Activated naive CD4-positive, alpha-beta T cell treated with anti-CD3 and anti-CD28 coated beads, Interleukin-2, amount 50 U/mL, for 72 hours (primary cell): Measurements from ENCODE around the gene CWC27. TPM values are rescaled to one million over a fixed set of nuclear protein-coding genes. Genes with fewer than 3 reads are reported as not detected.
A peak's percentile ranks its signal among the peaks of the same experiment; 100 is the strongest.

Source experiments
- ATAC-seq, 2 donors: fragments of 150-1000 bp; cut with Tn5 transposase; 2 replicates each; pipeline ENCODE4 v1.10.0; 2021; ENCODE audit warnings: mild to moderate bottlenecking in 2 of 2, moderate library complexity in 2 of 2
- DNase-seq, 2 donors: peaks; one replicate each; pipeline ENCODE4 v3.0.0; 2021 to 2022; ENCODE audit warnings: low spot score in 2 of 2
- H3K27ac Mint-ChIP-seq, 2 donors: one replicate each; pipeline ENCODE4 v1.8.0; 2022; ENCODE audit warnings: mild to moderate bottlenecking in 2 of 2, mixed read lengths in 2 of 2
- H3K36me3 Mint-ChIP-seq, 2 donors: one replicate each; pipeline ENCODE4 v1.8.0; 2022; ENCODE audit warnings: mixed read lengths in 2 of 2
- H3K9me3 Mint-ChIP-seq, 2 donors: one replicate each; pipeline ENCODE4 v1.8.0; 2022; ENCODE audit warnings: mixed read lengths in 2 of 2
- total RNA-seq, 2 donors: library from RNA; stranded (reverse); gene quantifications; one replicate each; pipeline ENCODE4 v1.2.3, GENCODE V29; 2022

The CWC27 gene
- total RNA-seq, 2 donors from 2014 or later, result 29.7 to 31.0 TPM

DNA sequence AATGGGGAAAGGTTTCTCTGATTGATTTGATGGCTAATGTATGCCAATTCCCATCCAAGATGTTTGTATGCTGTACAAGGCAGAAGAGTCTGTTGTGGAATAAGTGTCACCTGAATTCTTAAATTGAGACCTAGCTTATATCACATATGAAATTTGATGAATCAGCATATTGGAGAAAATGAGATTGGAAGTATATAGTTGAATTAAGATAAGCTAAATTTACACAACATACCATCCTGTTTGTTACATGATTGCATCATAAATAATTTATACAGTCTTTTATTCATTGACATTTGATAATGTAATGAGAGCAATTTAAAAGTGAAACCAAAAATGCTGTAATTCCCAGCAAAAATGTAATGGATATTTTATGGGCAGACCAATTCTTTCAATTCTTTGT, 1.1 kb downstream of the CWC27 start:
- peaks cover 8 to 31% of the 10 kb centered on the region in 2 donors for H3K36me3 Mint-ChIP-seq
- no peak for ATAC-seq
- peak overlapping the region; percentile 98 to 99 for H3K27ac Mint-ChIP-seq

DNA sequence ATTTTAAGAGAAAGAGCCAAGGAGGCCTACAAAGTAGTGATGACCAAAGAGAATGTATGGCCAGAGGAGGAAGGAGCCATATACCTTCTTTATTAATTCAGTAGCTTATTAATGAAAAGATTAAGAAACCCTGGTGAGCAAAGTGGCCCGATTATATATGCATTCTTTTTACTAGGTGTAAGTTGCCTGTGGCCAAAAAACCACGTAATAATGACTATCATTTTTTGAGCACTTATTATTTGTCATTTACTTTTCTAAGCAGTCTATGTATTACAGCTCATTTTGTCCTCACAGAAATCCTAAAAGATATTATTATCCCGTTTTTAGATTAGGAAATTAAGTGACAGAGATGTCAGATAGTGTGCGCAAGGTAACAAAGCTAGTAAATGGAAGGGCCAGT, 3.0 kb downstream of the CWC27 start:
- no peak for DNase-seq
- no peak for ATAC-seq
- no peak overlapping the region for H3K27ac Mint-ChIP-seq
- peaks cover 8 to 24% of the 10 kb centered on the region in 2 donors for H3K36me3 Mint-ChIP-seq
- no peaks in the 10 kb centered on the region for H3K9me3 Mint-ChIP-seq

More for the DNA sequence above, 1.1 kb downstream of the CWC27 start:
- no peak for DNase-seq
- H3K9me3 Mint-ChIP-seq, result no peaks in the 10 kb centered on the region

DNA sequence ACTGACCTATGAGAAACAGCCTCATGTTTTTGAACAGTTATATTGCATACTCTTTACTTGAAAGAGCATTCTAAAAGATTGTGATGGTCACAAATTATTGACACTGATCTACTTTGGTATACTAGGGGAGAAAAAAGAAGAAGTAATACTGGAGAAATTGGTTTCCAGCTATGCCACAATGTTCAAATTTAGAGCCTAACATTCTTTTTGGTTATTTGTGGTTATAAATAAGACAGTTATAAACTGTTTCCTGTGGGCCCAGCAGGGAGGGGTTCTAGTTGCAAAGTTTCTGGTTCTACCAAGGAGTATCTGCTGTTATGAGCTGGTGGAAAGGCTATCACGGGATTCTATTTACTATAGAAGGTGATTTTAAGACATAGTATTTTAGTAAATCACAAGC, 4.8 kb downstream of the CWC27 start:
- Mint-ChIP-seq H3K9me3 (no peaks in the 10 kb centered on the region), H3K27ac (no peak overlapping the region), H3K36me3 (peaks cover 8 to 13% of the 10 kb centered on the region in 2 donors)
- DNase-seq (no peak), ATAC-seq (no peak)

DNA sequence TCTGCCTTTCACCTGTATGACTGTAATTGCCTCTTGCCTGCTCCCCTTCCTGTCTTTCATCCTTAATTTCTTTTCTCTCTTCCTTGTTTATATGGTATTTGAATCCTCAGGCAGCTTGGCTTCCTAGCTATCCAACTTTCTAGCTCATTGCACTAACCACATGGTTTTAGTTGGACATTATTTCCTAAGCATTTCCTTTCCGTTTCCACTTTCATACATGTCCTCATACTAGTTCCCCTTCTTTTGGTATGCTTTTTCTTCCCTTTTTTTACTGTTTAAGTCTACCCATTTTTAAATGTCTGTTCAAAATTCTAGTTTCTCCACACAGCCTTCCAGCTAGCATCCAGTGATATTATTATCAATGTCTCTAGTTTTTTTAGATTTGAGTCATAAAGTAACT, 6.6 kb downstream of the CWC27 start:
- no peak overlapping the region for H3K27ac Mint-ChIP-seq
- H3K36me3 Mint-ChIP-seq, result peaks cover 0 to 9% of the 10 kb centered on the region in 2 donors
- no peak for ATAC-seq
- no peaks in the 10 kb centered on the region for H3K9me3 Mint-ChIP-seq
- DNase-seq, result no peak

DNA sequence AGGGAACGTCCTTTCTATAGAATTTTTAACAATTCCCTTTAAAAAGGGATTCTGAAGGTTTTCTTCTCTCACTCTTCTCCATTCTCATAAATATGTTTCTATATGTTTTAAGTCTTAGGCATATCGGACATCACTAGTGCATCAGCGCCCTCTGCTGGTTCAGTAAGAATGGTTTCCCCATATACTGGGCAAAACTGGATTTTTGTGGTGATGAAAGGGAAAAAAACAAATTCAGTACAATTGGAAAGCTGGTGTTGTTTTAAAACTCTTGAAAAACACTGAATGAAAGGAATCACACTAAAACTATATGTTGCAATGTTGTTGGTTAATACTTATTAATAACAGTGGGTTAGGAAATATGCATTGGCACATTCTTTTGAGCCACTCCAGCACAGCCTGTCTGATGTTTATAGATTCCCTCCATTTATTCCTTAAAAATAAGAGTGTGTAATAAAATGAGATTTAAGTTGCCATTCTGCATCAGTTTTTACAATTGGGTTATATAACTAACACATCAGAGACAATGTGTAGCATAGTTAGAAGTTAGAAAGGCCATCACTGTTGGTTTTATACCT, 15.8 kb downstream of the CWC27 start:
- ATAC-seq, result peak; percentile 76
- Mint-ChIP-seq H3K36me3 (peaks cover 5 to 7% of the 10 kb centered on the region in 2 donors), H3K9me3 (no peaks in the 10 kb centered on the region), H3K27ac (no peak overlapping the region)
- peak in 1 of 2 donors; percentile 73 for DNase-seq

DNA sequence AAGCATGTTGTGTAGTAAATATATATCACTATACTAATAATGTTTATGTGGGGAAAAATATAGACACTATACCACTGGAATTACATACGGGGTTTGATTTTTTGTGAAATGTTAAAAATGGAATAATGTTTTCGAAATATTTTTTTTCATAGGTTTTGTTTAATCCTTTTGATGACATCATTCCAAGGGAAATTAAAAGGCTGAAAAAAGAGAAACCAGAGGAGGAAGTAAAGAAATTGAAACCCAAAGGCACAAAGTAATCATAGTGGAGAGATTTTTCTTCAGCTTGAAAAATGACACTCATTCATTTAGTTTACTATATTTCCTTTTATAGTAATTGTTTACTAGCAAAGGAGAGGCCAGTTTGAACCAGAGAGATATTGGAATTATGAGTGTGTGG, 17.6 kb downstream of the CWC27 start:
- Mint-ChIP-seq H3K36me3 (peaks cover 0 to 5% of the 10 kb centered on the region in 2 donors), H3K9me3 (no peaks in the 10 kb centered on the region), H3K27ac (no peak overlapping the region)
- DNase-seq (no peak), ATAC-seq (no peak)

DNA sequence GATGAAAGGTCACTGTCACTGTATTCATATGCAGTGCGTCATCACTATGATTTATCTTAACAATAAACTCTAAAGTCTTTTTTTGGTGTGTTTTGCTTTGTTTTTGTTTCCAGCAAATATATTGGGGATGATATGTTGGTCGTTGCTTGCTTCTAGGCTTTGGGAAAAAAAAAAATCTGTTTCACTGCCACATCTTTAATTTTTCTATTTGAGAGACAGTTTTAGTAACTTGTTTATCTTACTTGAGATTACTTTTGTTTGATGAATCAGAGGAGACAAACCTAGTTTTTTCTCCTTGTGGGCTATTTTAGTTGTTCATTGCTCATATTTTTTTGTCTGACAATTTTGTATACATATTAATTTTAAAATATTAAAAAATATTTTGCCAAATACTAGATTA, 19.4 kb downstream of the CWC27 start:
- DNase-seq (no peak), ATAC-seq (no peak)
- H3K36me3 Mint-ChIP-seq, result peaks cover 0 to 5% of the 10 kb centered on the region in 2 donors
- H3K27ac Mint-ChIP-seq, result no peak overlapping the region
- no peaks in the 10 kb centered on the region for H3K9me3 Mint-ChIP-seq

DNA sequence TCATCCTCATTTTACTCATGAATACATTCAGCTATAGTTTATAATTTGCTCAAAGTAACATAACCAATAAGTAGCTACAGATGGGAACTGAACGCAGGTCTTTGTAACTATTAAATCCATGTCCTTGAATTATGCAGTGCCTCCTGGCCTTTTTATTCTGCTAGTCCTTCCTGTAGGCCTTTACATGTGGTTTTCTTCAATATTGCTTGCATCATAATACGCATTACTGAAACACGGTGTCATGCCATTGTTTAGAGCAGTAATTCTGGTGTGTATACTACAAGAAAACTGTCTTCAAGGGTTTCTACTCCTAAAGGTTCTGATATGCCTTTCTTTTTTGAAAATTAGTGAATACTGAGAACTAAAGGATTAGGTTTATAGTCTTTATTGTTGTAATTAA, 20.7 kb downstream of the CWC27 start:
- no peak for ATAC-seq
- Mint-ChIP-seq H3K36me3 (peaks cover 0 to 5% of the 10 kb centered on the region in 2 donors), H3K27ac (no peak overlapping the region), H3K9me3 (no peaks in the 10 kb centered on the region)
- DNase-seq, result no peak

DNA sequence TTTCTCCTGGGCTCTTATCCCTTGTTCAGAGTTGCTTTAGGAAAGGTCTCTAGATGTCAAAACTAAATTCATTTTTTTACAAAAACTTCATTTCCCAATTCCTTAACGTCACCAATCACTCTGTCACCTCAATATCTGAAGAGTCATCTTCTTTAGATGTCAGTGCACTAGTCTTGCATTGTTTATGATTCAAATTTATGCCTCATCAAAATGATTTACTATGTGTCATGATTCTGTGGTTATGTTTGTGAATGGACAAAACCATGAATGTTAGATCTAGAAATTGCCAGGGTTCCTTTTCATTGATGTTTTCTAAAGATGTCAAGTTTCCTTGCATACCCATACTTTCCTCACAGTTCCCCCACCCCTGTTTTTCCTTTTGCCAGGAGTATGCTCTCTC, 21.5 kb downstream of the CWC27 start:
- Mint-ChIP-seq H3K9me3 (no peaks in the 10 kb centered on the region), H3K27ac (no peak overlapping the region), H3K36me3 (peaks cover 0 to 5% of the 10 kb centered on the region in 2 donors)
- no peak for DNase-seq
- ATAC-seq, result peak in 1 of 2 donors; percentile 71

DNA sequence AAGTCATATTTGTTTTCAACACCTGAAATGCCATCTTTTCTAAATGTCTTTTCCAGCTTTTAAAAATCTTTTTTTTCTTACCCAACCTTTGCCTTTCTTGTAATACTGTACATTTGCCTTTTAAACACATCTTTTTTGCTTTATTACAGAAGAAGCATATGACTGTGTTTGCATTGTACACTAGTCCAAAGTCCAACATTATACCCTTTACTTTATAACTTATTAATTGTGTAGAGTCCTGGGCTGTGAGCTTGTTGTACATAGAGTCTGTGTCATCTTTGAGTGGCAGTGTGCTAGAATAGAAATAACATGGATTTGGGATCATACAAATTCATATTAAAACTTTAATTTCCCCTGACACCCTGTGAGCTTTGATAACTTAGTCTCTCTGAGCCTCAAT, 23.7 kb downstream of the CWC27 start:
- no peak for DNase-seq
- ATAC-seq, result no peak
- no peaks in the 10 kb centered on the region for H3K36me3 Mint-ChIP-seq
- no peak overlapping the region for H3K27ac Mint-ChIP-seq
- no peaks in the 10 kb centered on the region for H3K9me3 Mint-ChIP-seq

DNA sequence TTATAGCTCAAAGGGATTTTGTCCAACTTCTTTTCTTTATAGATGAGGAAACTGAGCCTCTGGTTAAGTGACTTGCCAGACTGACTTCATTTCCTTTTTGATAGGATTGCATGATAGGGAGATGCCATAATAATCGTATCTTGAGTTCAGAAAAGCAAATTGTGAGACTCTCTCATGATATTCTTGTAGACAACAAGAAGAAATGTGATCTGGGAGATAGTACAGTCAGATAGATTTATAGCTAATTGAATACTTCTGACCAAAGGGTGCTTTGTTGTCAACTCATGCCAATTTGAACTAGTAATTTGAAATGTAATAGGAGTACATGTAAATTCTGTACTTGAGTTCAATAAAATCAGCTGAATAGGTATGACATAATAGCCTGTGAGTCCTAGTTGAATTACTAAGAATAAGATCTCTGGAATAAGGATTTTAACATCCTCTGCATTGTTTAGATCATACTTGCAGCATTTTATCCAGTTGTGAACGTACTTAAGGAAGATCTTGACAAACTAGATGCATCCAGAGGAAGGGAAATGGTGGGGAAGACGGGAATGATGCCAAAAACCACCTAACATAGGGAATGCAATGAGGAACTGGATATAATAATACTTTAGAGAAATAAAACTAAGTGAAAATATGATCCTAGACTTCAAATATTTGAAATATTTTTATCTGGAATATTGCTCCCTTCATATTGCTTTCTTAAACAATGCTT, 25.5 kb downstream of the CWC27 start:
- ATAC-seq (no peak), DNase-seq (no peak)
- no peaks in the 10 kb centered on the region for H3K9me3 Mint-ChIP-seq
- no peaks in the 10 kb centered on the region for H3K36me3 Mint-ChIP-seq
- H3K27ac Mint-ChIP-seq, result no peak overlapping the region

DNA sequence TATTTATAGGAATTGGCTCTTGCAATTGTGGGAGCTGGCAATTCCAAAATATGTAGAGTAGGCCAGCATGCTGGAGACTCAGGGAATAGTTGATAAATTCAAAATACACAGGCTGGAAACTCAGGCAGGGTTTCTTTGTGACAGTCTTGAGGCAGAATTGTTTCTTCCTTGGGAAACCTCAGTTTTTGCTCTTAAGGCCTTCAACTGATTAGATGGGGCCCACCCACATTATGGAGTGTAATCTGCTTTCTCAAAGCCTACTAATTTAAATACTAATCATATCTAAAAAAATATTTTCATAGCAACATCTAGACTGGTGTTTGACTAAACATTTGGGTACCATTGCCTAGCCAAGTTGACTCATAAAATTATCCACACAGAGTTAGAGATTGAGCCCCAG, 27.6 kb downstream of the CWC27 start:
- Mint-ChIP-seq H3K27ac (no peak overlapping the region), H3K9me3 (no peaks in the 10 kb centered on the region), H3K36me3 (no peaks in the 10 kb centered on the region)
- no peak for ATAC-seq
- no peak for DNase-seq

DNA sequence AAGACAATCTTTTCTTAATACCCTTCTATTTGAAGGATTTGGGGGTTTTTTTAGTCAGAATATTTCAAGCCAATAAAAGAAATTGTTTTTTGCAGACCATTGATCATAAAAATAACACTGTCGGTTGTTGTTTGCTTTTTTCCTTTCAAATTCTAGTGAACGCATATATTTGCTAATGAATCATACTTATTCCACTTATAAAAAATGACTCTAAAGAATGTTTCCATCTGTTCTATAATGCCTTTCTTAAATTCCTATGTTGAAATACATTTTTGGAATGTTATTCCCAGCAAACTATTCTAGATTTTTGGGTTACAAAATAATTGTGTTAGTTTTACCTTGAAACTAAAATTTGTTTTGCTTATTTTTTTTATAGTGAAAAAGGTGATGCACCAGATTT, 32.2 kb downstream of the CWC27 start:
- DNase-seq, result no peak
- Mint-ChIP-seq H3K27ac (no peak overlapping the region), H3K9me3 (no peaks in the 10 kb centered on the region), H3K36me3 (no peaks in the 10 kb centered on the region)
- no peak for ATAC-seq

DNA sequence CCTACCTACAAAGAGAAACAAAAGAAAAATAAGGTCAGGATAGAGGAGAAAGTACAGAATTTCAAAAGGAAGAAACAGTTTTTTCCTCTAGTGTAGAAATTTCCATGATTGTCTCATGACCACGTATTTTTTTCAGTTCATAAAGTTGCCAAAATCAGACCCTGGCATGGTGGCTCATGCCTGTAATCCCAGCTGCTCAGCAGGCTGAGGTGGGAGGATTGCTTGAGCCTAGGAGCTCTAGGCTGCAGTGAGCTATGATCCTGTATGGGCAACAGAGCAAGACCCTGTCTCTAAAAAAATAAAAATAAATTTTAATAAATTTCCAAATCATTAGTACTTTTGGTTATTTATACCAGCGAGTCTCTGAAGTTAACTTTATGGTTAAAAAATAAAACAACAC, 37.8 kb downstream of the CWC27 start:
- H3K9me3 Mint-ChIP-seq, result no peaks in the 10 kb centered on the region
- DNase-seq (no peak), ATAC-seq (no peak)
- H3K36me3 Mint-ChIP-seq, result peaks cover 0 to 7% of the 10 kb centered on the region in 2 donors
- no peak overlapping the region for H3K27ac Mint-ChIP-seq

DNA sequence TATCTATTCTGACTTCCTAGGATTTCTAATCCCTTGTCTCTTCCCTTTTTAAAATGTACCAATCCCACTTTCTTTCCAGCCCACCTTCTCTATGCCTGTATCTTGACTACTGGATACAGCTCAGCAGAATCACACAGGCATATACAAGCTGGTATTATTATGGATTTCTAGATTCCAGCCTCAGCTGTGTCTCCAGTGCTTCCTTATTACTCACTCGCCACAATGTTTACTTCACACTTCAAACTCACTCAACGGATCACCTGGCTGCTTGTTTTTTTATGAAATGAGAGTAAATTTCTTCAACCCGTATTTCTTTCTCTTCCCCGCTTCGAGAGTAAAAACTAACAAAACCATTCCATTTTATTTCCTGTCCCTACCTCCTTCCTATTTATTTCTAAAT, 38.8 kb downstream of the CWC27 start:
- Mint-ChIP-seq H3K9me3 (no peaks in the 10 kb centered on the region), H3K27ac (peak overlapping the region in 1 of 2 donors; percentile 27), H3K36me3 (peaks cover 0 to 7% of the 10 kb centered on the region in 2 donors)
- ATAC-seq, result no peak
- no peak for DNase-seq

DNA sequence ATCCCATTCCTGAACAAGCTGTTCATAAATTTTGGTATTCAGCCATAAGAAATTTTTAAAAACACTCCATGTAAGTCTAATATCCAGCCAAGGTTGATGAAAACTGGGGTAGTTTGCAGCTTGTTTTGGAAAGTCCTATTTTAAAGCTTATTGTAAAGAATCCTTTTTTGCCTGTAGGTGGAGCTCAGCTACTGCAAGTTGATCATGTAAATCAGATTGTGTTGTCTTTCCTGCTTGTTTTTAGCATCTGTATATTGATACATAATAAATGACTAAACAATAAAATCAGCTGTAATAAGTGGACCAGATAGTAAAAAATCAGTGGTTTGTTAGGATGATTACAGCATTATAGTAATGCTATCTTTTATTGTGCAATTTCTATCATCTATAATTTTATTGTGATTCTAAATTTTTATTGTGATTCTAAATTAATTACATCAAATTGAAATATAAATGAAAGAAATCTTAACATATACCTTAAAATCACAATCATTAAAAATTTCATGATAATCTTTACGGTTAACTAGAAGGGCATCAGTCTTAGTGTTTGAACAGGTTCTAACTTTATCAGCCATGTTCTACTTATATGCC, 42.4 kb downstream of the CWC27 start:
- DNase-seq (no peak), ATAC-seq (no peak)
- no peak overlapping the region for H3K27ac Mint-ChIP-seq
- H3K9me3 Mint-ChIP-seq, result no peaks in the 10 kb centered on the region
- peaks cover 4 to 7% of the 10 kb centered on the region in 2 donors for H3K36me3 Mint-ChIP-seq

DNA sequence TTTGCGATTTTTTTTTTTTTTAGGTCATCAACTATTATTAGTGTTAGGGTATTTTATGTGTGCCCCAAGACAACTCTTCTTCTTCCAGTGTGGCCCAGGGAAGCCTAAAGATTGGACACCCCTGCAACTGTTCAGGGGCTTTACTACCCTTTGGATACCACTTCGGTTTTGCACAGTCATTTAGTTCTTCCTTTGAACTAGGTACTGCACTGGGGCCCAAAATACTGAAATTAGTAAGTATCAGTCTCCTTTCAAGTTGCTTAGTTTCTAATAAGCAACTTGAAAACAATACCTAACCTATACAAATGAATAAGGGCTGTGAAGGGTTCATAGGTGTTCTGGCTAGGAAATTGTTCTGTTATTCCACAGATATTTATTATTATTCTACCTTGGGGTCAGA, 45.3 kb downstream of the CWC27 start:
- Mint-ChIP-seq H3K27ac (peak overlapping the region in 1 of 2 donors; percentile 15), H3K36me3 (peaks cover 0 to 4% of the 10 kb centered on the region in 2 donors)
- ATAC-seq, result peak; percentile 46 to 98

DNA sequence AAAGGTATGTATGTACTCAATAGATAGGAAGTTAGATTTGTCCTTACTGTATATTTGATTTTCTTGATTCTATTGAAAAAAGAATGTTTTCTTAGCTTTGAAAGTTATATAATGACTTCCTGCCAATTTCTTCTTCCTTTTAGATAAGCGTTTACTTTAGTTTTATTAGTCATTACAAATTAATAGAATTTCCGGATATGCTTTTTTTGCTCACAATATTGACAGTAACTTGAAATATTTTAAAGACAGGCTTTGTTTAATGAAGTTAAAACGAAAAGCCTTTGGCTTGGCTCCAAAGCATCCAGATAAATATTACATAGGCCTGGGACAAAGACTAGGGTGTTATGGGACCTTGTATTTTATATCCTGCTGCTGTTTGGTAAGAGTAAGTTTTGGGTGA, 49.5 kb downstream of the CWC27 start:
- Mint-ChIP-seq H3K36me3 (peaks cover 0 to 11% of the 10 kb centered on the region in 2 donors), H3K27ac (no peak overlapping the region), H3K9me3 (no peaks in the 10 kb centered on the region)
- DNase-seq (no peak), ATAC-seq (no peak)

More for the DNA sequence above, 45.3 kb downstream of the CWC27 start:
- H3K9me3 Mint-ChIP-seq, result no peaks in the 10 kb centered on the region
- DNase-seq, result no peak
